GM21447 (cell line): ENCODE data around the gene PARP1.

Experiments used
- ATAC-seq: cut with Tn5 transposase; IDR thresholded peaks from one replicate; pipeline ENCODE4 v1.9.1; 2021; ENCODE audit not compliant: unreplicated experiment

Gene PARP1

DNA sequence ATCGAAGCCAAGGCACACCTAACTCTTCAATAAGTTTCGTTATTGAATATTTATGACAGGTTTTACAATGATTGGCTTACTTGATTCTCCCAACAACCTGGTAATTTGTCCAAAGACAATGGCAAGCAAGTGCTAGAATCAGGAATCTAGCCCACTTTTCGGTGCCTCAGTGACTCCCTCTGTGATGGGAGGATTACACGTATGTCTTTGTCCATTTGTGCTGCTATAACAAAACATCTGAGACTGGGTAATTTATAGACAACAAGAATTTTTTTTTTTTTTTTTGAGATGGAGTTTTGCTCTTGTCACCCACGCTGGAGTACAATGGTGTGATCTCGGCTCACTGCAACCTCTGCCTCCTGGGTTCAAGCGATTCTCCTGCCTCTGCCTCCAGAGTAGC lies 96.5 kb downstream of the PARP1 start:
- ATAC-seq: no peak
